Measurements from ENCODE around the gene JADE2.

GRCh38 chr5:134539732-134540131, 14.3 kb downstream of the JADE2 start:
- TF ChIP-seq GATA3 (IDR thresholded peaks at IDR 0.05; ENCODE audit: low read depth, low read length) (no peak), GATA2 (IDR thresholded peaks at IDR 0.05; ENCODE audit: low read depth, low read length) (no peak)
